NCI-H1694 treated with DMSO at 0.1 percent for 48 hours (cell line): ENCODE results near the gene ZCCHC14.

ENCODE experiments used
- DNase-seq: peaks from one replicate; lab custom pipeline; 2025; lab: John Stamatoyannopoulos, UW

Gene ZCCHC14

GRCh38 chr16:87431926-87432325 lies 60.9 kb downstream of the ZCCHC14 start:
- DNase-seq, result peak; percentile 29

GRCh38 chr16:87426423-87427215 lies 66.2 kb downstream of the ZCCHC14 start:
- no peak for DNase-seq

- no peak for DNase-seq
Measured at GRCh38 chr16:87425941-87426340, 66.9 kb downstream of the ZCCHC14 start.

GRCh38 chr16:87424266-87424665 lies 68.6 kb downstream of the ZCCHC14 start:
- no peak for DNase-seq

GRCh38 chr16:87423429-87423828 lies 69.4 kb downstream of the ZCCHC14 start:
- DNase-seq, result no peak

- no peak for DNase-seq
Measured at GRCh38 chr16:87422106-87422505, 70.7 kb downstream of the ZCCHC14 start.

GRCh38 chr16:87421003-87421912 lies 71.6 kb downstream of the ZCCHC14 start:
- no peak for DNase-seq

GRCh38 chr16:87420026-87421002 lies 72.5 kb downstream of the ZCCHC14 start:
- no peak for DNase-seq

GRCh38 chr16:87418644-87419043 lies 74.2 kb downstream of the ZCCHC14 start:
- no peak for DNase-seq

- no peak for DNase-seq
Measured at GRCh38 chr16:87418216-87418615, 74.6 kb downstream of the ZCCHC14 start.

GRCh38 chr16:87417528-87417910 lies 75.3 kb downstream of the ZCCHC14 start:
- no peak for DNase-seq

GRCh38 chr16:87416826-87417527 lies 75.8 kb downstream of the ZCCHC14 start:
- DNase-seq, result no peak

- DNase-seq, result no peak
Measured at GRCh38 chr16:87415441-87415840, 77.4 kb downstream of the ZCCHC14 start.

GRCh38 chr16:87414251-87414680 lies 78.6 kb downstream of the ZCCHC14 start:
- DNase-seq, result no peak

GRCh38 chr16:87412996-87413421 lies 79.8 kb downstream of the ZCCHC14 start:
- DNase-seq, result no peak

GRCh38 chr16:87412371-87412995 lies 80.3 kb downstream of the ZCCHC14 start:
- no peak for DNase-seq

GRCh38 chr16:87411375-87412271 lies 81.2 kb downstream of the ZCCHC14 start:
- no peak for DNase-seq

GRCh38 chr16:87410968-87411367 lies 81.9 kb downstream of the ZCCHC14 start:
- no peak for DNase-seq

- DNase-seq, result no peak
Measured at GRCh38 chr16:87410530-87410929, 82.3 kb downstream of the ZCCHC14 start.

- DNase-seq, result no peak
Measured at GRCh38 chr16:87409781-87410180, 83.0 kb downstream of the ZCCHC14 start.
